Lower lobe of right lung (tissue), 2 donors: ENCODE results near the gene PAX9. TPM values are rescaled to one million over a fixed set of nuclear protein-coding genes. Genes with fewer than 3 reads are reported as not detected.

Experiments
- ATAC-seq, 2 donors: fragments of 200-7000 bp; cut with Tn5 transposase; one replicate each; pipeline ENCODE4 v1.9.1; 2020 to 2022; ENCODE audit warnings: mild to moderate bottlenecking in 2 of 2, moderate library complexity in 2 of 2
- DNase-seq: peaks from one replicate; pipeline ENCODE4 v3.0.0-alpha.2; 2020
- H3K27ac ChIP-seq: fragments of 200-600 bp; one replicate; pipeline ENCODE4 v1.8.0; 2022
- H3K27me3 ChIP-seq: fragments of 200-600 bp; one replicate; pipeline ENCODE4 v1.8.0; 2022; ENCODE audit warnings: low read depth
- H3K36me3 ChIP-seq: fragments of 200-600 bp; one replicate; pipeline ENCODE4 v1.8.0; 2022; ENCODE audit warnings: mild to moderate bottlenecking
- H3K4me1 ChIP-seq: fragments of 200-600 bp; one replicate; pipeline ENCODE4 v1.8.0; 2022
- H3K4me3 ChIP-seq: fragments of 200-600 bp; one replicate; pipeline ENCODE4 v1.8.0; 2022; ENCODE audit warnings: mild to moderate bottlenecking
- H3K9me3 ChIP-seq: fragments of 200-600 bp; one replicate; pipeline ENCODE4 v1.8.0; 2022
- CTCF ChIP-seq: fragments of 200-600 bp; IDR thresholded peaks from one replicate; pipeline ENCODE4 v1.8.0; 2022; ENCODE audit warnings: antibody characterized with exemption, mild to moderate bottlenecking
- intact Hi-C: fragments of 100-400 bp; cut with DNase I; formaldehyde crosslinking; loops from one replicate; pipeline ENCODE4 v1.11.0; 2022
- total RNA-seq: library from RNA; stranded (reverse); fragmentation: NEBNext Ultra II Directional; extraction: Animal tissue kit (Norgen Biotek cat#: 25700); gene quantifications from one replicate; pipeline ENCODE4 v1.2.1, GENCODE V29; 2021
- donor health status: DM: no; HTN: yes; CAD: no; lungs with severe emphysema.

Gene PAX9
- total RNA-seq, 1 donor from 2014 or later = 1.0 TPM

- intact Hi-C loops = no loop called here
- H3K36me3 ChIP-seq = no peaks in the 10 kb centered on the region
- no peak overlapping the region for H3K27ac ChIP-seq
- peaks cover 99% of the 10 kb centered on the region for H3K27me3 ChIP-seq
- H3K4me1 ChIP-seq = peaks cover 66% of the 10 kb centered on the region
- no peak overlapping the region for H3K4me3 ChIP-seq
- no peak for ATAC-seq
- no peak for DNase-seq
- no peaks in the 10 kb centered on the region for H3K9me3 ChIP-seq
- no peak for TF ChIP-seq CTCF
These were observed 1.6 kb upstream of the PAX9 start for GRCh38 chr14:36659822-36660735.

- H3K9me3 ChIP-seq = no peaks in the 10 kb centered on the region
- ATAC-seq = peak in 1 of 2 donors; percentile 22
- no peaks in the 10 kb centered on the region for H3K36me3 ChIP-seq
- H3K4me1 ChIP-seq = peaks cover 70% of the 10 kb centered on the region
- no peak for TF ChIP-seq CTCF
- H3K27ac ChIP-seq = no peak overlapping the region
- peak overlapping the region; percentile 43 for H3K4me3 ChIP-seq
- H3K27me3 ChIP-seq = peaks cover 99% of the 10 kb centered on the region
- intact Hi-C loops = no loop called here
- no peak for DNase-seq
These were observed 739 bp upstream of the PAX9 start for GRCh38 chr14:36660736-36661505.

- Histone ChIP-seq H3K27me3 (peaks cover 99% of the 10 kb centered on the region), H3K27ac (no peak overlapping the region), H3K4me3 (peak overlapping the region; percentile 43), H3K4me1 (peaks cover 70% of the 10 kb centered on the region), H3K36me3 (no peaks in the 10 kb centered on the region), H3K9me3 (no peaks in the 10 kb centered on the region)
- no peak for TF ChIP-seq CTCF
- intact Hi-C loops = no loop called here
- DNase-seq = no peak
- ATAC-seq = no peak
These were observed 540 bp downstream of the PAX9 start for GRCh38 chr14:36662258-36662542.

GRCh38 chr14:36662543-36663403 is 1.1 kb downstream of the PAX9 start:
- H3K27ac ChIP-seq = no peak overlapping the region
- ATAC-seq (peak in 1 of 2 donors; percentile 11), DNase-seq (no peak)
- peak overlapping the region; percentile 43 for H3K4me3 ChIP-seq
- H3K27me3 ChIP-seq = peaks cover 99% of the 10 kb centered on the region
- peaks cover 64% of the 10 kb centered on the region for H3K4me1 ChIP-seq
- intact Hi-C loops = no loop called here
- no peak for TF ChIP-seq CTCF
- H3K9me3 ChIP-seq = no peaks in the 10 kb centered on the region
- no peaks in the 10 kb centered on the region for H3K36me3 ChIP-seq
